Activated CD4-positive, alpha-beta T cell treated with anti-CD3 and anti-CD28 coated beads, Interleukin-2, amount 50 U/mL, for 48 hours (primary cell): ENCODE measurements around the gene GLIS2.

Source experiments
- DNase-seq, 2 experiments: peaks; one replicate each; pipeline ENCODE4 v3.0.0-alpha.2; 2020

The GLIS2 gene

GRCh38 chr16:4315186-4316107 is at the start of gene GLIS2:
Gene GLIS2 (plus strand): TSS chr16:4316067. CDS start chr16:4332281, 16,214 bp downstream.
- DNase-seq = peak; percentile 20 to 32

DNA sequence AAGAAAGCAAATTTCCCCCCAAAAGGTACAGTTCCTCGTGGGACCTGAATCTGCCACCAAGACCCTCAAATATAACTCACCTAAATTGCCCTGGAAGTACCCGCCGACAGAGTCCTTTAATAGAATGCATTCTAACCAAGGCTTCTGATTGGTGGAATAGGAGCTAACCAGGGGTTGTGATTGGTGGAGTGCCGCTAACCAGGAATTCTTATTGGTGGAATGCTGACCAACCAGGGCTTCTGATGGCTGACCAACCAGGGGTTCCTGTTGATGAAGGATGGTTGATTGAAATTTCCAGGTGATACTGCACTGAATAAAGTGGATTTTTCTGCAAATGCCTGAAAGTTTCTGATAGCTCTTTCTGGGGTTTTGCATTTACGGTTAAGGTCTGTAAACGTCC is 49.5 kb upstream of the GLIS2 start:
- no peak for DNase-seq

GRCh38 chr16:4270091-4270490 is 45.8 kb upstream of the GLIS2 start:
- no peak for DNase-seq

DNA sequence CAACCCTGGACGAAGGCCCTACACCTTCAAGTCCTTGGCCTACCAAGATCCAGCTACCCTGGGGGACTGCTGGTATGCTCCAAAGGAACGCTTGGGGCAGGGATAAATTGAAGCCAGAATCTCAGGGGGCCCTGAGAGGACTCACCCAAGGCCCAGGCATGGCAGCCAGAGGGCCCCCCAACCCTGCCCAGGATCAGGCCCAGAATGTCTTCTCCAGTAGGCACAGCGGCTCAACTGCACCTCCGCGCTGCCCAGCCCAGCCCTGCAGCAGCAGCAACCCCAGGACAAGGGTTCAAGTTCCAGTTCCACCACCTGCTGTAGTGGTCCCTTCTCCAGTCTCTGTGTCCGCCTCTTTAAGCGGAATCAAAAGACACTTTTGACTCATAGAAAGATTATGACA is 45.3 kb upstream of the GLIS2 start:
- DNase-seq = no peak

DNA sequence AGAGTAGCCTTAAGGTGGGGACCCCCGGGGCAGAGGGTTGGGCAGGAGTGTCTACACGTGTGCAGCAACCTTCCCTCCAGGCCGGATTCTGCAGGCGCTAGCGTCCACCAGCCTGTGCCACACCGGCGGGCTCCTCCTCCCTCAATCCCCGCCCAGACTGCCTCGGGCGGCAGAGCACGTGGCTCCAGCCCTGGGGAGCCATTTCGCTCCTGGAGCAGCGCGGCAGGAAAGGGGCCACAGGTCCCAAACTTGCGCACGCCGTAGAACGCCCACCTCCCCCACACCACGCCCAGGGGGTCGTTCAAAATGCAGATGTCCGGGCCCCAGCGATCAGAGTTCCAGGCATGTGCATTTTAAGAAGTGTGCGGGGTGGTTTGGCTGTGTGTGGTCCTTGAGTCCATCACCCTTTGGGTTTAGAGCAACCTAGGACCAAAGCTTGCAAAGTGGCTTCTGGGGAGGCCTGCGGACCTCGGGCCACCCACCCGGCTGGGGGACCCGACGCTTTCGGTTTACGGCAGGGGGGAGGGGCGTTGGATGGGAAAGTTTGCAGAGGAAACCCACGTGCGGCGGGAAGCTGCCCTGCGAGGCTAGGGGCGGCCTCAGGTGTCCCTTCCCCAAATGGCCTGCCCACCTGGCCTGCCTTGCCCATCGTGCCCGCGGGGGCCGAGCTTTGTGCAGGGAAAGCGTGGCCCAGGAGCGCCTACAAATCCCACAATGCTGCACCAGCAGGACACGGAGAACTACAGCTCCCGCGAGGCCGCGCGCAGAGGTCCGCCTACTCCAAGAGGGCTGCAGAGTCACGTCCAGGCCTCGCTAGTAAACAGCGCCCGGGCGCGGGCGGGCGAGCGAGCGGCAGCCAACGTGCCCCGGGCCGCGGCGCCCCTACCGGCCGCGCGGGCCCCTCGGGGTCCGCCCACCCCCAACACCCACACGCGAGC is 44.4 kb upstream of the GLIS2 start:
- peak; percentile 90 to 91 for DNase-seq

DNA sequence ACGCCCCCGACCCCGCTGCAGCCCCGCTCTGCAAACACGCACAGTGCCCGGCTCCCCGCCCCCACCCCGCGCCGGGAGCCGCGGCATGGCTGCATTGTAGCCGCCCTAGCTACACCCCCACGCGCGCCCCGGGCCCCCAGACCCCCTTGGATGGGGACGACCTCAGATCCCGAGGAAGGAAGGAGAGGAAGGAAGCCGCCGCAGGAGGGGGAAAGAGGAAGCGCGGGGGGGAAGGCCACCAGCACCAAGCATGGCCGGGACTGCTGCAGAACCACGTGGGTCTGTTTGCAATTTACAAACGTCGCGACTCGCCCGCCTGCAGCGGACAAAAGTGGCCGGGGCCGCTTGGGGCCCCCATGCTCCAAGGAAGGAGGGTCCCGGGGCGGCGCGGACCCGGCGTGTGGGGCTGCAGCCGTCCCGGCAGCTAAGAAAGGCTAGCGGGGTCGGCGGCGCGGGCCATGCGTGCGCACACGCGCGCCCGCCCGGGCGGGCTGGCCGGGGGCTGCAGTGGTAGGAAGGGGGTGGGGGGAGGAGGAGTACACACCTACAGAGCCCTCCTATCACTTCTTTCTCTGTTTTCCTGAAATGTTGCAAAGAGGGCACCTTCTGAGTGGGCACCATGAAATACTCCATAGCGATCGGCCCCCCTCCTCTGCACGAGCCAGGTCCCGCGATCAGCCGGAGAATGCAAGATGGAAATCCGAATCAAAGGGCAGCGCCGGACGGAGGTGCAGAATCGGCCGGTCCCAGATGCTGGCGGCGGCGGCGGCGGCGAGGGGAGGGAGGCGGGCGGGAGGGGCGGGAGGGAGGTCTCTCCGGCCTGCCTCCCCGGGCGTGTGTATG is 43.5 kb upstream of the GLIS2 start:
- peak; percentile 57 to 73 for DNase-seq

- peak; percentile 61 to 68 for DNase-seq
Measured at GRCh38 chr16:4273858-4274311, 42.0 kb upstream of the GLIS2 start.

- no peak for DNase-seq
Measured at GRCh38 chr16:4275861-4276260, 40.0 kb upstream of the GLIS2 start.

DNA sequence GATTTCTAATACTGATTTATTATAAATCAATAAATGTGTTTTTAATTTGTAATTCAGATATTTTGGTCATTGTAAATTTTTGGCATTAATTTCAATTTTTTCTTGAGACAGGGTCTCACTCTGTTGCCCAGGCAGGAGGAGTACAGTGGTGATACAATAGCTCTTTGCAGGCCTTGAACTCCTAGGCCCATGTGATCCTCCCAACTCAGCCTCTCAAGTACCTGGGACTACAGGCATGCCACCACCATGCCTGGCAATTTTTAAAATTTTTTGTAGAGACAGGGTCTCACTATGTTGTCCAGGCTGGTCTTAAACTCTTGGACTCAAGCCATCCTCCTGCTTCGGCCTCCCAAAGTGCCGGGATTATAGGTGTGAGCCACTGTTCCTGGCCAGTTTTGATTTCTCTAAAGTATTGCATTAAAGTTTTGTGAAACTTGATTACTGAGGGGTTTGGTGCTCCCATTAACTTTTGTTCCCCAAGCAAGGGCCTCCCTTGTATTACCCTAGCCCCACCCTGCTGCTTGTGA is 37.8 kb upstream of the GLIS2 start:
- DNase-seq = no peak

DNA sequence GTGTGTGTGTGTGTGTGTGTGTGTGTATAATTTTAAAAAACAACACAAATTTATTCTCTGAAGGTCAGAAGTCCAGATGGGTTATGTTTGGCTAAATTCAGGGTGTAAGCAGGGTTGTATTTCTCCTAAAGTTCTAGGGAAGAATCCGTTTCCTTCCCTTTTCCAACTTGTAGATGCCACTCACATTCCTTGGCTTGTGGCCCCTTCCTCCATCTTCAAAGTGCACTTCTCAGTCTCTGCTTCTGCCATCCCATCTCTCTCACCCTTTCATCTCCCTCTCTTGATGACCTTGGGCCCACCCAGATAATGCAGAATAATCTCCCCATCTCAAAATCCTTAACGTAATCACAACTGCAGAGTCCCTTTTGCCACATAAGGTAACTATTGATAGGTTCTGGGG is 35.2 kb upstream of the GLIS2 start:
- no peak for DNase-seq

DNA sequence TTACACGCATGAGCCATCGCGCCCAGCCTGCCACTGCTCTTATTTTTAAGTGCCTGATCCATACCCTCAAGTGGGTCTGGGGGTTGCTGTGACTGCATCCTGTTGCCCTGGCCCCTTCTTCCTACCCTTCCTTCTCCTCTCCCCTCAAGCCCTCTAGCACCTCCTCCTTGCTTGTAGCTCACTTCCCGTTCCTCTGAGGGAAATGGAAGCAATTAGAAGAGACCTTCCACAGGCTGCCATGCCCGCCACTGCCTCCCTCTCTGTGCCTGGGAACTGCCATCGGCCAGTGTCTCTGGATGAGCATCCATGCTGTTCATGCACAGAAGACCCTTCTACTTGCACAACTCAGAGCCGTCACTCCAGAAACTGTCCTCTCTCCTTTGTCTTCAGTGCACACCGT is 32.4 kb upstream of the GLIS2 start:
- DNase-seq = no peak

GRCh38 chr16:4283939-4284338 is 31.9 kb upstream of the GLIS2 start:
- DNase-seq = no peak

DNA sequence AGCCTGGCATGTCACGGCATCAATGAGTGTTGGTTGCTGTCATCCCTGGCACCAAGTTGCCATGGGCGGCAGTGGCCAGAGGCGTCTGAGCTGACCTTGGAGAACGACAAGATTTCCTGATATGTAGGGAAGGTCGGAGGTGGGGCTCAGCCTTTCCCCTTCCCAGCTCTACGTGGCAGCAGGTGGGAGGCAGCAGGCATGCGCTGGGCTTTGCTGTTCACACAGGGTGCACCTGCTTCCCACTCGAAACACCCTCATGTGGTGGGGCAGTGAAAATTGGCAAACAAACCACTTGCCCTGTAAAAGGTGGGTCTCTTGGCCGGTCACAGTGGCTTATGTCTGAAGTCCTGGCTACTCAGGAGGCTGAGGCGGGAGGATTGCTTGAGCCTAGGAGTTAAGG is 30.7 kb upstream of the GLIS2 start:
- no peak for DNase-seq

GRCh38 chr16:4288148-4288921 is 27.5 kb upstream of the GLIS2 start:
- peak; percentile 83 to 86 for DNase-seq

DNA sequence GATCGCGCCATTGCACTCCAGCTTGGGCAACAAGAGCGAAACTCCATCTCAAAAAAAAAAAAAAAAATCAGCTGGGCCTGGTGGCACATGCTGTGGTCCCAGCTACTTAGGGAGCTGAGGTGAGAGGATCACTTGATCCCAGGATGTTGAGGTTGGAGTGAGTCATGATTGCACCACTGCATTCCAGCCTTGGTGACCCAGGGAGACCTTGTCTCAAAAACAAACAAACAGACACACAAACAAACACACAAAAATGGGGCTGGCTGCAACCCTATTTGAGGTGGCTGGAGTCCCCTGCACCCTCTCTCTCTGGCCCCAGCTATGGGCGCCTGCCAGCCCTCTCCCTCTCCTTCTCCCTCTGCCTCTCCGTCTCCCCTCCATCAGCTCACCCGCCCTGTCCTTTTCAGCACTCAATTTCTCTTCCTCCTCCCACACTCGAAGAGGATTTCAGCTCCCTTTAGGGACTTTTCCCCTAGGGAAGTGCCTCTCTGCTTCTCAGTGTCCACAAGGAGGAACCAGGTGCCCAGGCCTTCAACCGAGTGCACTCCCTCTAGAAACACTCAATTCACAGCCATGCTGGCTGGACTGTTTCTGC is 25.5 kb upstream of the GLIS2 start:
- DNase-seq = no peak

DNA sequence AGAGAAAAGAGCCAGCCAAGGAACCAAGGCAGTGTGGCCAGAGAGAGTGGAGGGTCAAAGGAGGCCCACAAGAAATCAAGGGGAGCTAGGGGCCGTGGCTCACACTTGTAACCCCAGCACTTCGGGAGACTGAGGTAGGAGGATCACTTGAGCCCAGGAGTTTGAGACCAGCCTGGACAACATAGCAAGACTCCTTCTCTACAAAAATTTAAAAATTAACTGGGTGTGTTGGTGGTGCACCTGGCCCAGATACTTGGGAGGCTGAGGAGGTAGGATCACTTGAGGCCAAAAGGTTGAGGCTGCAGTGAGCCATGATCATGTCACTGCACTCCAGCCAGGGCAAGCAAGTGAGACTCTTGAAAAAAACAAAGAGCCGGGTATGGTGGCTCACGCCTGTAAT is 24.2 kb upstream of the GLIS2 start:
- DNase-seq = no peak

DNA sequence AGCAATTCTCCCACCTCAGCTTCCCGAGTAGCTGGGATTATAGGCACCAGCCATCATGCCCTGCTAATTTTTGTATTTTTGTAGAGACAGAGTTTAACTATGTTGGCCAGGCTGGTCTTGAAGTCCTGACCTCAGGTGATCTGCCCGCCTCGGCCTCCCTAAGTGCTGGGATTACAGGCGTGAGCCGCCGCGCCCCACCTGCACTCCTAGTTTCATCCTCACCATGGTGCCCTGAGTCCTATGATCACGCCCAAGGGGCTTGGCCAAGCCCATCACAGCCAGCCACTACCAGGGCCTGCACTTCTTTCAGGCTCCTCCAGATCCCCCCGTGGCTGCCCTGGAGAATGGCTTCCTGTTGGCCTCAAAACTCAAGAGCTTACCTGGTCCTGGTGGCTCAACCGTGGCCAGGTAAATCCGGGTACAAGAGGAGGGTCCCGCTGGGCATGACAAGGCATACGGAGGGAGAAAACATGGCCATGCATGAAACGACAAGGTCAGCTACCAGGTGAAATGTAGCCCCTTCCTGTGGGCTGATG is 22.6 kb upstream of the GLIS2 start:
- DNase-seq = no peak

DNA sequence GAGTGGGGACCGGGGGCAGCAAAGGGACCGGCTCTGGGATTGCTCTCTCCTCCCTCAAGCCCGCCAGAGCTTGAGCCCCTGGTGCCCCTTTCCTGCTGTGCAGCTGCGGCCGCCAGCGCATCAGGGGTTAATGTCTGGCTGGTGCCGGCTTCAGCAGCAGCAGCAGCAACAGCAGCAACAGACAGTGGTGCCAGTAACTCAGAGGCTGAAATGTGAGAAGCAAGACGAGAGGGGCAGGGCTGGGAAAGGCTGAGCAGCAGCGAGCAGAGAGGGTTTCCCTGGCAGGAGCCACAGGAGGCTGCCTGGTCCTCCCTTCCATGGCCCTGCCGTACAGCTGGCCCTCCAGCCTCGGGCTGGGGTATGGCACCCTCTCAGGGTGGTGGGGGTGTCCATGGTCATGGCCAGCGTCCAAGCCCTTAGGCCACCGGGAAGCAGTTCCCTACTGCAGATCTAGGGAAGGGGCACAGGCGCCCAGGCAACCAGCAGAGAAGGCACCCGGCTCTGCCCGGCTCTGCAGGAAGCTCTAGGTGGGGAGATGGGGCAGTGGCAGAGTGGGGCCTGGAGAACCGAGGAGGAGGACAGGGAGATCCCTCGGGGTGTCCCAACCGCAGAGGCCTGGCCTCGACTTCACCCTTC is 21.9 kb upstream of the GLIS2 start:
- DNase-seq = no peak

- DNase-seq = no peak
Measured at GRCh38 chr16:4295581-4295980, 20.3 kb upstream of the GLIS2 start.

- DNase-seq = no peak
Measured at GRCh38 chr16:4297480-4297879, 18.4 kb upstream of the GLIS2 start.
